Activated B cell treated with CpG ODN at 0.5 μM for 24 hours (primary cell): ENCODE measurements around the gene ARHGAP21. TPM values are rescaled to one million over a fixed set of nuclear protein-coding genes. Genes with fewer than 3 reads are reported as not detected.

Source experiments
- ATAC-seq: fragments of 200-7000 bp; cut with Tn5 transposase; one replicate; pipeline ENCODE4 v1.10.0; 2021; ENCODE audit warnings: low read depth, mild to moderate bottlenecking, moderate library complexity
- CTCF ChIA-PET: fragments of 350-600 bp; sonication (Branson Sonifier 250); formaldehyde crosslinking; loops from one replicate; lab custom pipeline; 2021; ENCODE audit warnings: antibody characterized with exemption; lab: Charles Lee
- POLR2A ChIA-PET: fragments of 350-600 bp; sonication (Branson Sonifier 250); formaldehyde crosslinking; loops from one replicate; lab custom pipeline; 2021; ENCODE audit warnings: antibody characterized with exemption; lab: Charles Lee
- DNase-seq: peaks from one replicate; pipeline ENCODE4 v3.0.0; 2022
- H3K27ac Mint-ChIP-seq: one replicate; pipeline ENCODE4 v1.8.0; 2020; ENCODE audit warnings: mixed read lengths
- H3K27me3 Mint-ChIP-seq: one replicate; pipeline ENCODE4 v1.8.0; 2021; ENCODE audit warnings: mixed read lengths
- H3K36me3 Mint-ChIP-seq: one replicate; pipeline ENCODE4 v1.8.0; 2021; ENCODE audit warnings: low read depth, mixed read lengths
- H3K4me1 Mint-ChIP-seq: one replicate; pipeline ENCODE4 v1.8.0; 2021; ENCODE audit warnings: mixed read lengths
- H3K4me3 Mint-ChIP-seq: one replicate; pipeline ENCODE4 v1.8.0; 2020; ENCODE audit warnings: mild to moderate bottlenecking, mixed read lengths
- H3K9me3 Mint-ChIP-seq: one replicate; pipeline ENCODE4 v1.8.0; 2020; ENCODE audit warnings: mixed read lengths
- CTCF ChIP-seq: fragments of 200-600 bp; IDR thresholded peaks from one replicate; pipeline ENCODE4 v1.8.0; 2022; ENCODE audit warnings: antibody characterized with exemption, mild to moderate bottlenecking
- intact Hi-C: fragments of 100-400 bp; cut with micrococcal nuclease; formaldehyde crosslinking; loops from one replicate; pipeline ENCODE4 v1.15.1; 2024
- total RNA-seq: library from RNA; stranded (reverse); gene quantifications from 2 replicates; pipeline ENCODE4 v1.2.3, GENCODE V29; 2022

The ARHGAP21 gene
- total RNA-seq, 1 donor from 2014 or later: 20.8 TPM

DNA sequence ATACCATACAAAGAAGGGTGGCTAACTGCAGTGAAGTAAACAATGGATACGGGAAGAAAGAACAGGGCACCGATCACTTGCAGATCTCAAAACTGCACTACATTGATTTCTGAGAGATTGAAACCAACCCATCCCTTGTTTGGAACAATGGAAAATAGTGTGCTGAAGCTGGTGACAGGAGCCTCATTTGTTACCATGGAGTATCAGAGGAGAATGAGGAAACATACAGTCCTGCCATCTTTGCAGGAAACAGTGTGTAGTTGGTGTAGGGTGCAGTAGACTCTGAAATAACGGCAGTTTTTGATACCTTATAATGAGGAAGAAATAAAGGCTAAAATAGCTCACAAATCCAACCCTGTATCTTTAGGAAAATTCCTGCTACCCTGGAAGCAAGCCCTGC lies 118.5 kb downstream of the ARHGAP21 start:
- DNase-seq: no peak
- CTCF ChIA-PET: no interaction called here
- ATAC-seq: no peak
- Mint-ChIP-seq H3K27ac (no peak overlapping the region), H3K27me3 (no peaks in the 10 kb centered on the region), H3K9me3 (no peaks in the 10 kb centered on the region), H3K36me3 (peaks cover 15% of the 10 kb centered on the region), H3K4me3 (no peak overlapping the region), H3K4me1 (no peaks in the 10 kb centered on the region)
- intact Hi-C loops: no loop called here
- POLR2A ChIA-PET: no interaction called here
- TF ChIP-seq CTCF: no peak

GRCh38 chr10:24603333-24603732 lies 120.4 kb downstream of the ARHGAP21 start:
- Mint-ChIP-seq H3K4me1 (no peaks in the 10 kb centered on the region), H3K27ac (no peak overlapping the region), H3K36me3 (peaks cover 19% of the 10 kb centered on the region), H3K27me3 (no peaks in the 10 kb centered on the region), H3K4me3 (no peak overlapping the region), H3K9me3 (no peaks in the 10 kb centered on the region)
- ATAC-seq (no peak), DNase-seq (no peak)
- intact Hi-C loops: no loop called here
- ChIA-PET POLR2A (no interaction called here), CTCF (no interaction called here)
- TF ChIP-seq CTCF: no peak

DNA sequence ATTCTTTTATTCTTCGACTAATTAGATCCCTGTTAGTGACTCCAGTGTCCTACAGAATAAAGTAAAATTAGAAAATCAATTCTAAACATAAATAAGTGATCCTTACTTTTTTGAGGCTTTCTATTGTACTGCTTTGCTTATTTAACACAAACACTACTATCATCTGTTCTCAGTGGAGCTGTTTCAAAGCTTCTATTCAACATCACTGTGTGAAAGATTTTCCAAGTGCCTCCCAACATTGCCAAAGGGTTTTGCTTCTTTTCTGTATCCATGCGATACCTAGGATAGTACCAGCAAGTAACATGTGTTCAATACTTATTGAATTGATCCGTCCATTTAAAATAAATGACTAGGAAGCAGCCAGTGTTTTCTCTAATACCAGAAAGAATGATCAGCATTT lies 125.7 kb downstream of the ARHGAP21 start:
- no peaks in the 10 kb centered on the region for H3K27me3 Mint-ChIP-seq
- no peaks in the 10 kb centered on the region for H3K4me1 Mint-ChIP-seq
- H3K9me3 Mint-ChIP-seq: no peaks in the 10 kb centered on the region
- CTCF ChIA-PET: no interaction called here
- intact Hi-C loops: no loop called here
- DNase-seq (no peak), ATAC-seq (no peak)
- TF ChIP-seq CTCF: no peak
- no peak overlapping the region for H3K27ac Mint-ChIP-seq
- H3K4me3 Mint-ChIP-seq: no peak overlapping the region
- peaks cover 45% of the 10 kb centered on the region for H3K36me3 Mint-ChIP-seq
- POLR2A ChIA-PET: no interaction called here

DNA sequence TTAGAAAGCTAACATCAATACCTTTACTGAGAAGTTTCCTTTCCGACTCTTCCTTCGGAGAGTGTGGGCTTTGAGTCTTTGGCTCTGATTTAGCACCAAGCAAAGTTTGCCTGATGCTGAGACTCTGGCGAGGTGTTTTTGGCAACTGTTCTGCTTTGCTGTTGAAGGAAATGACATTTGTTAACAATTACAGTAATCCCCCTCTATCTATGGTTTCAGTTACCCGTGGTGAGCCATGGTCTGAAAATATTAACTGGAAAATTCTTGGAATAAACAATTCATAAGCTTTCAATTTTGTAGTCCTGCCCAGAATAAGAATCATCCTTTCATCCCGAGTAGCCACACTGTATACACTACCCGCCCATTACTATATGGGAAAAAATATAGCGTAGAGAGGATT lies 126.3 kb downstream of the ARHGAP21 start:
- H3K27me3 Mint-ChIP-seq: no peaks in the 10 kb centered on the region
- no peaks in the 10 kb centered on the region for H3K9me3 Mint-ChIP-seq
- intact Hi-C loops: no loop called here
- ChIA-PET CTCF (no interaction called here), POLR2A (no interaction called here)
- ATAC-seq (no peak), DNase-seq (no peak)
- TF ChIP-seq CTCF: no peak
- peaks cover 45% of the 10 kb centered on the region for H3K36me3 Mint-ChIP-seq
- no peaks in the 10 kb centered on the region for H3K4me1 Mint-ChIP-seq
- no peak overlapping the region for H3K4me3 Mint-ChIP-seq
- no peak overlapping the region for H3K27ac Mint-ChIP-seq

GRCh38 chr10:24596217-24596930 lies 127.3 kb downstream of the ARHGAP21 start:
- Mint-ChIP-seq H3K27ac (no peak overlapping the region), H3K36me3 (peaks cover 50% of the 10 kb centered on the region), H3K27me3 (no peaks in the 10 kb centered on the region), H3K4me1 (no peaks in the 10 kb centered on the region), H3K4me3 (no peak overlapping the region), H3K9me3 (no peaks in the 10 kb centered on the region)
- POLR2A ChIA-PET: no interaction called here
- intact Hi-C loops: no loop called here
- no peak for TF ChIP-seq CTCF
- ATAC-seq (no peak), DNase-seq (no peak)
- CTCF ChIA-PET: no interaction called here
